ENCODE measurements around the gene TARM1. TPM values are rescaled to one million over a fixed set of nuclear protein-coding genes. Genes with fewer than 3 reads are reported as not detected.

The TARM1 gene
- total and polyA plus RNA-seq, 2 of the 4 experiments (the other 2 are of a cell fraction): not detected

DNA sequence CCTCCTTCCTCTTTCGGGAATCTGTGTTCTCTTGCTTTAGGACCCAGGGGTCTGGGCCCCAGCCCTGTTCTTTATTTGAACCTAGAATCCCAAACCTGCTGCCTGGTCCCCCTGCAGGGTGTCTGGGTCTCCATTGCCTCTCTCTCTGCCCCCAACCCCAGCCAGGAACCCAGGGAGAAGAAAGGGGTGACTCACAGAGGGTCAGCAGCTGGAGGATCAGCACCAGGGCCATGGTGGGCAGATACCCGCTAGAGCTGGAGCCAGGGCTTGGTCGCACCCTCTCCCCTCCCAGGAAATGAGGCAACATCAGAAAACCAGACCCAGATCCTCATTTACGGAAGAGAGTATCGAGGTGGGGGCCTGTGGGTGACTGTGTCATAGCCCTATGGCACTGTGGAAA is 19.4 kb upstream of the TARM1 start, which contains the start of gene OSCAR:
TSS of gene OSCAR (minus strand) at position 243 of the 400 bp plus-strand sequence. CDS start at position 232, 11 bp downstream.
- Histone ChIP-seq H3K27me3 (ENCODE audit: control insufficient read depth, insufficient read depth, low read length) (peaks cover 2% of the 10 kb centered on the region; the same call in 1 of the 2 replicates), H3K36me3 (ENCODE audit: control insufficient read depth, insufficient read depth, low read length) (peaks cover 2% of the 10 kb centered on the region; the same call in 1 of the 2 replicates), H2BK5ac (ENCODE audit: low read depth, low read length, poor library complexity, severe bottlenecking) (no peak within 1 kb of the TSS), H3K18ac (ENCODE audit: low read depth, low read length) (no peak within 1 kb of the TSS), H2AK9ac (replicated peaks; ENCODE audit: low read depth, low read length, poor library complexity) (peak within 1 kb of the TSS; percentile 82), H3K4me1 (ENCODE audit: control insufficient read depth, insufficient read depth, low read length) (peaks cover 4% of the 10 kb centered on the region), H2BK15ac (ENCODE audit: low read depth, low read length) (no peak within 1 kb of the TSS), H4K20me1 (ENCODE audit: insufficient read depth, low read length) (no peaks in the 10 kb centered on the region), H3K9me3 (ENCODE audit: control insufficient read depth, insufficient read depth, low read length) (no peaks in the 10 kb centered on the region), H3K23ac (ENCODE audit: low read depth, low read length) (no peak within 1 kb of the TSS), H3K79me1 (ENCODE audit: low read depth in 1 of 2, low read length in 2 of 2) (peaks cover 4 to 18% of the 10 kb centered on the region in 2 experiments), H3K4ac (ENCODE audit: low read depth, low read length) (no peak within 1 kb of the TSS), H3K4me3 (ENCODE audit: insufficient read depth, low read depth, low read length) (no peak within 1 kb of the TSS), H4K8ac (ENCODE audit: low read depth in 2 of 2, low read length in 2 of 2) (no peak within 1 kb of the TSS), H4K91ac (ENCODE audit: insufficient read depth, low read depth, low read length) (no peak within 1 kb of the TSS), H3K56ac (ENCODE audit: extremely low read depth, insufficient read depth, low read length) (no peak within 1 kb of the TSS), H2AFZ (replicated peaks; ENCODE audit: low read length, poor library complexity) (no peak within 1 kb of the TSS), H4K5ac (ENCODE audit: low read depth, low read length) (no peak within 1 kb of the TSS), H3K4me2 (ENCODE audit: low read depth, low read length) (no peak within 1 kb of the TSS), H3K9me1 (ENCODE audit: insufficient read depth, low read length) (no peaks in the 10 kb centered on the region), H3K9ac (ENCODE audit: low read depth, low read length) (no peak within 1 kb of the TSS), H2BK20ac (ENCODE audit: low read depth, low read length) (no peak within 1 kb of the TSS), H3K14ac (replicated peaks; ENCODE audit: low read depth, low read length) (no peak within 1 kb of the TSS), H2BK120ac (ENCODE audit: low read depth, low read length) (no peak within 1 kb of the TSS), H2AK5ac (ENCODE audit: low read depth, low read length) (no peak within 1 kb of the TSS), H3K27ac (ENCODE audit: insufficient read depth, low read length) (no peak within 1 kb of the TSS)
- TF ChIP-seq RCOR1 (IDR thresholded peaks at IDR 0.05; ENCODE audit: insufficient replicate concordance, low read length) (no peak), NFE2L2 (IDR thresholded peaks at IDR 0.05; ENCODE audit: low read depth, low read length) (no peak), CEBPB (IDR thresholded peaks at IDR 0.05; ENCODE audit: low read depth, low read length) (no peak), MAZ (IDR thresholded peaks at IDR 0.05; ENCODE audit: borderline replicate concordance, low read depth, low read length) (no peak), FOS (IDR thresholded peaks at IDR 0.05; ENCODE audit: low read depth, low read length) (no peak), SMC3 (IDR thresholded peaks at IDR 0.05; ENCODE audit: low read depth, low read length) (no peak), RFX5 (IDR thresholded peaks at IDR 0.05; ENCODE audit: low read depth, low read length) (no peak), POLR2A (IDR thresholded peaks at IDR 0.05; ENCODE audit: low read depth, low read length) (no peak), MXI1 (IDR thresholded peaks at IDR 0.05; ENCODE audit: borderline replicate concordance, low read depth, low read length) (no peak), MAFK (IDR thresholded peaks at IDR 0.05; ENCODE audit: low read depth, low read length) (no peak), CHD1 (IDR thresholded peaks at IDR 0.05; ENCODE audit: low read depth, low read length) (no peak), BHLHE40 (IDR thresholded peaks at IDR 0.05; ENCODE audit: low read depth, low read length) (no peak)
- TF ChIP-seq, protein P1, sequence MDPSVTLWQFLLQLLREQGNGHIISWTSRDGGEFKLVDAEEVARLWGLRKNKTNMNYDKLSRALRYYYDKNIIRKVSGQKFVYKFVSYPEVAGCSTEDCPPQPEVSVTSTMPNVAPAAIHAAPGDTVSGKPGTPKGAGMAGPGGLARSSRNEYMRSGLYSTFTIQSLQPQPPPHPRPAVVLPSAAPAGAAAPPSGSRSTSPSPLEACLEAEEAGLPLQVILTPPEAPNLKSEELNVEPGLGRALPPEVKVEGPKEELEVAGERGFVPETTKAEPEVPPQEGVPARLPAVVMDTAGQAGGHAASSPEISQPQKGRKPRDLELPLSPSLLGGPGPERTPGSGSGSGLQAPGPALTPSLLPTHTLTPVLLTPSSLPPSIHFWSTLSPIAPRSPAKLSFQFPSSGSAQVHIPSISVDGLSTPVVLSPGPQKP (IDR thresholded peaks at IDR 0.05; ENCODE audit: borderline replicate concordance, low read depth, low read length): no peak
- TF ChIP-seq, protein P2, sequence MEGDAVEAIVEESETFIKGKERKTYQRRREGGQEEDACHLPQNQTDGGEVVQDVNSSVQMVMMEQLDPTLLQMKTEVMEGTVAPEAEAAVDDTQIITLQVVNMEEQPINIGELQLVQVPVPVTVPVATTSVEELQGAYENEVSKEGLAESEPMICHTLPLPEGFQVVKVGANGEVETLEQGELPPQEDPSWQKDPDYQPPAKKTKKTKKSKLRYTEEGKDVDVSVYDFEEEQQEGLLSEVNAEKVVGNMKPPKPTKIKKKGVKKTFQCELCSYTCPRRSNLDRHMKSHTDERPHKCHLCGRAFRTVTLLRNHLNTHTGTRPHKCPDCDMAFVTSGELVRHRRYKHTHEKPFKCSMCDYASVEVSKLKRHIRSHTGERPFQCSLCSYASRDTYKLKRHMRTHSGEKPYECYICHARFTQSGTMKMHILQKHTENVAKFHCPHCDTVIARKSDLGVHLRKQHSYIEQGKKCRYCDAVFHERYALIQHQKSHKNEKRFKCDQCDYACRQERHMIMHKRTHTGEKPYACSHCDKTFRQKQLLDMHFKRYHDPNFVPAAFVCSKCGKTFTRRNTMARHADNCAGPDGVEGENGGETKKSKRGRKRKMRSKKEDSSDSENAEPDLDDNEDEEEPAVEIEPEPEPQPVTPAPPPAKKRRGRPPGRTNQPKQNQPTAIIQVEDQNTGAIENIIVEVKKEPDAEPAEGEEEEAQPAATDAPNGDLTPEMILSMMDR (conservative IDR thresholded peaks at IDR 0.05; ENCODE audit: low read depth, low read length): no peak
- intact Hi-C loops (cut with micrococcal nuclease): loop anchor here (10.0 kb wide), 1 partner anchor 236 kb away; the partner anchor contains the start of gene MYADM
- POLR2A ChIA-PET (ENCODE audit: unreplicated experiment): no interaction called here
- ATAC-seq (ENCODE audit: low read depth): no peak
- WGBS, 2 experiments (ENCODE audit: extremely low coverage in 2 of 2, insufficient read length in 1 of 2): 60% methylated on average over 1 of the region's 5 CpGs; no CpG with 5 or more reads in 1 of the 2 experiments
- CTCF ChIA-PET: no interaction called here
- no TSS peak for BruUV-seq (replicated peaks)
- DNase-seq: no peak
- in situ Hi-C loops (cut with MboI; ENCODE audit: low sequenced_read_pairs): loop anchor here (25.0 kb wide), 1 partner anchor 362 kb away; the partner anchor contains the start of genes CDC42EP5 and LENG9
- dilution Hi-C loops (cut with HindIII; ENCODE audit: low sequenced_read_pairs, unreplicated experiment): no loop called here

Data from IMR-90 (cell line).